SU-DHL-6 (cell line): ENCODE measurements around the gene DSP.

Source experiments
- H2AFZ ChIP-seq: fragments of 200-600 bp; sonication (generic); 2 replicates; pipeline ENCODE4 v1.6.1; 2014; ENCODE audit warnings: low read depth, mild to moderate bottlenecking, moderate library complexity, mixed read lengths, antibody characterized with exemption, low read length; ENCODE audit not compliant: severe bottlenecking
- H3F3A ChIP-seq: fragments of 200-600 bp; shearing (Covaris generic); 2 replicates; pipeline ENCODE4 v1.6.0; 2016; ENCODE audit warnings: antibody characterized with exemption, mild to moderate bottlenecking; ENCODE audit not compliant: insufficient read depth
- H3K27ac ChIP-seq: fragments of 200-600 bp; sonication (generic); 2 replicates; pipeline ENCODE4 v1.5.1; 2016; ENCODE audit warnings: low read depth, mild to moderate bottlenecking, low read length, moderate library complexity, mixed read lengths
- H3K27me3 ChIP-seq: fragments of 200-600 bp; sonication (generic), shearing (Covaris generic); 2 replicates; pipeline ENCODE4 v1.6.0; 2014; ENCODE audit warnings: mild to moderate bottlenecking, low read length
- H3K36me3 ChIP-seq: fragments of 200-600 bp; sonication (generic); 2 replicates; pipeline ENCODE4 v1.6.1; 2014; ENCODE audit warnings: mild to moderate bottlenecking, low read length, mixed read lengths
- H3K4me2 ChIP-seq: fragments of 300-600, 200-600 bp; shearing (Covaris generic), sonication (generic); 2 replicates; pipeline ENCODE4 v1.6.0; 2014; ENCODE audit warnings: low read length, low read depth, mild to moderate bottlenecking; ENCODE audit not compliant: poor library complexity, severe bottlenecking
- H3K4me3 ChIP-seq: fragments of 200-600 bp; sonication (generic); 2 replicates; pipeline ENCODE4 v1.5.1; 2014; ENCODE audit warnings: antibody characterized with exemption, low read length, mild to moderate bottlenecking, mixed read lengths; ENCODE audit not compliant: insufficient read depth, poor library complexity, severe bottlenecking
- H3K79me2 ChIP-seq: fragments of 200-600 bp; sonication (generic); 2 replicates; pipeline ENCODE4 v1.6.1; 2014; ENCODE audit warnings: mild to moderate bottlenecking, low read length, moderate library complexity; ENCODE audit not compliant: insufficient read depth
- H3K9ac ChIP-seq: fragments of 200-600 bp; sonication (generic); 2 replicates; pipeline ENCODE4 v1.7.0; 2014; ENCODE audit warnings: mild to moderate bottlenecking, low read length
- H3K9me2 ChIP-seq: fragments of 200-600 bp; sonication (generic); replicated peaks from 2 replicates; pipeline ENCODE4 v1.6.1; 2014; ENCODE audit warnings: low read length; ENCODE audit not compliant: insufficient read depth
- H3K9me3 ChIP-seq: fragments of 200-600 bp; sonication (generic); 2 replicates; pipeline ENCODE4 v1.6.1; 2014; ENCODE audit warnings: low read length, mixed read lengths; ENCODE audit not compliant: insufficient read depth
- H4K20me1 ChIP-seq: fragments of 200-600 bp; sonication (generic); 2 replicates; pipeline ENCODE4 v1.6.1; 2014; ENCODE audit warnings: low read depth, mild to moderate bottlenecking, antibody characterized with exemption, low read length, moderate library complexity, mixed read lengths
- EZH2phosphoT487 ChIP-seq: fragments of 200-600 bp; sonication (generic), shearing (Covaris generic); conservative IDR thresholded peaks from 2 replicates; pipeline ENCODE4 v1.6.1; 2018; ENCODE audit warnings: mild to moderate bottlenecking, antibody characterized with exemption, low read length, moderate library complexity, mixed read lengths
- TF ChIP-seq, protein P1 (sequence below): fragments of 200-600 bp; sonication (generic); IDR thresholded peaks from one replicate; pipeline ENCODE4 v1.5.1; 2017; ENCODE audit warnings: antibody characterized with exemption, mild to moderate bottlenecking, low read length, moderate library complexity; ENCODE audit not compliant: insufficient read depth, poor library complexity, severe bottlenecking

Gene DSP

GRCh38 chr6:7534192-7534591, 7.3 kb upstream of the DSP start:
- H3K27ac ChIP-seq, result no peak overlapping the region
- TF ChIP-seq, protein P1, sequence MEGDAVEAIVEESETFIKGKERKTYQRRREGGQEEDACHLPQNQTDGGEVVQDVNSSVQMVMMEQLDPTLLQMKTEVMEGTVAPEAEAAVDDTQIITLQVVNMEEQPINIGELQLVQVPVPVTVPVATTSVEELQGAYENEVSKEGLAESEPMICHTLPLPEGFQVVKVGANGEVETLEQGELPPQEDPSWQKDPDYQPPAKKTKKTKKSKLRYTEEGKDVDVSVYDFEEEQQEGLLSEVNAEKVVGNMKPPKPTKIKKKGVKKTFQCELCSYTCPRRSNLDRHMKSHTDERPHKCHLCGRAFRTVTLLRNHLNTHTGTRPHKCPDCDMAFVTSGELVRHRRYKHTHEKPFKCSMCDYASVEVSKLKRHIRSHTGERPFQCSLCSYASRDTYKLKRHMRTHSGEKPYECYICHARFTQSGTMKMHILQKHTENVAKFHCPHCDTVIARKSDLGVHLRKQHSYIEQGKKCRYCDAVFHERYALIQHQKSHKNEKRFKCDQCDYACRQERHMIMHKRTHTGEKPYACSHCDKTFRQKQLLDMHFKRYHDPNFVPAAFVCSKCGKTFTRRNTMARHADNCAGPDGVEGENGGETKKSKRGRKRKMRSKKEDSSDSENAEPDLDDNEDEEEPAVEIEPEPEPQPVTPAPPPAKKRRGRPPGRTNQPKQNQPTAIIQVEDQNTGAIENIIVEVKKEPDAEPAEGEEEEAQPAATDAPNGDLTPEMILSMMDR, result no peak
- TF ChIP-seq EZH2phosphoT487, result no peak
- H4K20me1 ChIP-seq, result no peaks in the 10 kb centered on the region
- H3F3A ChIP-seq, result no peaks in the 10 kb centered on the region
- H3K4me2 ChIP-seq, result no peak overlapping the region
- H3K9me3 ChIP-seq, result no peaks in the 10 kb centered on the region
- no peaks in the 10 kb centered on the region for H3K36me3 ChIP-seq
- H2AFZ ChIP-seq, result no peak overlapping the region
- no peaks in the 10 kb centered on the region for H3K79me2 ChIP-seq
- no peak overlapping the region for H3K4me3 ChIP-seq
- H3K9me2 ChIP-seq, result no peaks in the 10 kb centered on the region
- no peak overlapping the region for H3K9ac ChIP-seq
- H3K27me3 ChIP-seq, result 0 out of 2 replicates have a peak, but pooled peaks cover 3% of the 10 kb centered on the region

DNA sequence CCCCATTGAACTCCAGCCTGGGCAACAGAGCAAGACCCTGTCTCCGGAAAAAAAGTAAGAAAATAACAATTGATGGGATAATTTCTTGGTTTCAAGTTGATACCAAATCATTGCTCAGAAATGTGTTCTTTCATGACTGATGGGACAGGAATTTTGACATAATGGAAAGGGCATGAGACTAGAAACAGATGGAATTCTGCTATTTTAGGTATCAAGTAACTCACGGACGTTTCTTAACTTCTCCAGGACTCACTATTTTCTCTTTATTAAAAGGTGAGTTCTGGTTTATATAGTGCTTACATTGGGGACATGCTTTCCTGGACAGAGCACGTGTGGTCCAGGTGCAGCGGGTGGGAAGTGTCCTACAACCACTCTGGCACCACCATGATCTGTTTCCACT, 6.0 kb upstream of the DSP start:
- Histone ChIP-seq H3K4me2 (no peak overlapping the region), H3F3A (no peaks in the 10 kb centered on the region), H4K20me1 (no peaks in the 10 kb centered on the region), H3K9ac (no peak overlapping the region), H3K79me2 (no peaks in the 10 kb centered on the region), H3K9me2 (no peaks in the 10 kb centered on the region), H3K4me3 (no peak overlapping the region), H2AFZ (no peak overlapping the region), H3K27me3 (0 out of 2 replicates have a peak, but pooled peaks cover 3% of the 10 kb centered on the region), H3K9me3 (no peaks in the 10 kb centered on the region), H3K36me3 (no peaks in the 10 kb centered on the region), H3K27ac (no peak overlapping the region)
- TF ChIP-seq, protein P1, result no peak
- no peak for TF ChIP-seq EZH2phosphoT487

- Histone ChIP-seq H4K20me1 (no peaks in the 10 kb centered on the region), H3K9me2 (no peaks in the 10 kb centered on the region), H2AFZ (no peak overlapping the region), H3K4me3 (no peak overlapping the region), H3K27me3 (0 out of 2 replicates have a peak, but pooled peaks cover 3% of the 10 kb centered on the region), H3K27ac (no peak overlapping the region), H3F3A (no peaks in the 10 kb centered on the region), H3K4me2 (no peak overlapping the region), H3K79me2 (no peaks in the 10 kb centered on the region), H3K36me3 (no peaks in the 10 kb centered on the region), H3K9ac (no peak overlapping the region), H3K9me3 (no peaks in the 10 kb centered on the region)
- TF ChIP-seq, protein P1, result no peak
- TF ChIP-seq EZH2phosphoT487, result no peak
Measured at GRCh38 chr6:7537565-7538174, 3.8 kb upstream of the DSP start.
